Mucosa of descending colon (tissue), 3 donors: ENCODE results near the gene MIR17HG. TPM values are rescaled to one million over a fixed set of nuclear protein-coding genes. Genes with fewer than 3 reads are reported as not detected.

Source experiments
- ATAC-seq: fragments of 200-7000 bp; cut with Tn5 transposase; one replicate; pipeline ENCODE4 v1.9.1; 2020; ENCODE audit warnings: mild to moderate bottlenecking, moderate library complexity
- DNase-seq, 3 donors: peaks; one replicate each; pipeline ENCODE4 v3.0.0-alpha.2; 2020
- H3K36me3 ChIP-seq: fragments of 200-600 bp; one replicate; pipeline ENCODE4 v1.8.0; 2021; ENCODE audit warnings: low read depth, mild to moderate bottlenecking
- H3K4me1 ChIP-seq: fragments of 200-600 bp; one replicate; pipeline ENCODE4 v1.8.0; 2021; ENCODE audit warnings: low read depth, mild to moderate bottlenecking
- H3K4me3 ChIP-seq: fragments of 200-600 bp; one replicate; pipeline ENCODE4 v1.8.0; 2021; ENCODE audit warnings: mild to moderate bottlenecking
- H3K9me3 ChIP-seq: fragments of 200-600 bp; one replicate; pipeline ENCODE4 v1.8.0; 2021; ENCODE audit warnings: mild to moderate bottlenecking
- intact Hi-C, 2 donors: fragments of 100-400 bp; cut with DNase I in 1 of 2; cut with micrococcal nuclease in 1 of 2; formaldehyde crosslinking; loops; one replicate each; pipeline versions ENCODE4 v1.11.0 to v1.11.1; 2022; cut with DNase I, micrococcal nuclease
- total RNA-seq, 3 donors: library from RNA; stranded (reverse); fragmentation: NEBNext Ultra II Directional in 2 of 3; extraction: Animal tissue kit (Norgen Biotek cat#: 25700) in 2 of 3; gene quantifications; one replicate each; pipeline versions ENCODE4 v1.2.1 to v1.2.4, GENCODE V29; 2021 to 2023
- TF ChIP-seq, protein P1 (sequence below): fragments of 200-600 bp; IDR thresholded peaks from one replicate; pipeline ENCODE4 v1.8.0; 2022; ENCODE audit warnings: antibody characterized with exemption, mild to moderate bottlenecking
- donor health status: DM: no; HTN: no; CAD: no; lungs with moderate emphysema.
- donor health status: DM: no; HTN: no; CAD: no.
- donor health status: DM: no; HTN: yes; CAD: no.

Gene MIR17HG
- total RNA-seq, 3 donors from 2014 or later, result 4.1 to 6.1 (median 5.3) TPM

DNA sequence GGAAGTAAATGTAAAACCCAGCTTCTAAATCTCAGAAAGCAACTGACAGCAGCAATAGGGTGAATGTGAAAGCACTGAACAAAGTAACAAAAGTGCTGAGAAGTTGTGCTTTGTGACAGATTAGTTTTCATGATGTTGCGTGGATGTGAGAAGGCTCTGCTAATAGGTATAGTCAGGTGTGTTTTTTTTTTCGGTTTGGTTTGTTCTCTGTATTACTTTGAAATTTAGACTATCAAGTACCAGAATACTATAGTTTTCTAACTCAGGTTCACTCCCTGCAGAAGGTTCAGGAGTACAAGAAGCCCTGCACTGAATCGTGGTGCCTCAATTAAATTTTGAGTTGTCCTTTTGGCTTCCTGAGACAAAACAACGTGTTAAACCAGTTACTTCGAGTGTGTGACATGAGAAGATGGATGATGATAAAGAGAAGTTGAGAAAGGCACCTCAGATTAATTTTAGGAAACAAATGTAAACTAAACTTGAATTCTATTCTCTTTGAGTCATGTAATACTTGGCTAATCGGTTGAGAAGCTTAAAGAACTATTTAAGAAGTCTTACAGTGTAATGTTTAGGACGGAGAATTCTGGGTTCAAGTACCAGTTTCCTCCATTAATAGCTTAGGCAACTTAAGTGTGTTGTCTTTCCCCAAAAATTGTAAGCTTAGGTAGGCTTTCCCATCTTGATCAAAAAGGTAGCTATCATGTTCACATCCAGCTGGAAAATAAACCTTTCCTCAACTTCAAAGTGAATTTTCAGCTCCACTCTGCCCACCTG is 10.3 kb downstream of the MIR17HG start:
- no peak for DNase-seq

GRCh38 chr13:91358387-91358782 is 10.9 kb downstream of the MIR17HG start:
- peak; percentile 48 for ATAC-seq
- TF ChIP-seq, protein P1, sequence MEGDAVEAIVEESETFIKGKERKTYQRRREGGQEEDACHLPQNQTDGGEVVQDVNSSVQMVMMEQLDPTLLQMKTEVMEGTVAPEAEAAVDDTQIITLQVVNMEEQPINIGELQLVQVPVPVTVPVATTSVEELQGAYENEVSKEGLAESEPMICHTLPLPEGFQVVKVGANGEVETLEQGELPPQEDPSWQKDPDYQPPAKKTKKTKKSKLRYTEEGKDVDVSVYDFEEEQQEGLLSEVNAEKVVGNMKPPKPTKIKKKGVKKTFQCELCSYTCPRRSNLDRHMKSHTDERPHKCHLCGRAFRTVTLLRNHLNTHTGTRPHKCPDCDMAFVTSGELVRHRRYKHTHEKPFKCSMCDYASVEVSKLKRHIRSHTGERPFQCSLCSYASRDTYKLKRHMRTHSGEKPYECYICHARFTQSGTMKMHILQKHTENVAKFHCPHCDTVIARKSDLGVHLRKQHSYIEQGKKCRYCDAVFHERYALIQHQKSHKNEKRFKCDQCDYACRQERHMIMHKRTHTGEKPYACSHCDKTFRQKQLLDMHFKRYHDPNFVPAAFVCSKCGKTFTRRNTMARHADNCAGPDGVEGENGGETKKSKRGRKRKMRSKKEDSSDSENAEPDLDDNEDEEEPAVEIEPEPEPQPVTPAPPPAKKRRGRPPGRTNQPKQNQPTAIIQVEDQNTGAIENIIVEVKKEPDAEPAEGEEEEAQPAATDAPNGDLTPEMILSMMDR, result no peak
- intact Hi-C loops, result no loop called here

More for the DNA sequence above, 10.3 kb downstream of the MIR17HG start:
- Histone ChIP-seq H3K4me1 (no peaks in the 10 kb centered on the region), H3K36me3 (no peaks in the 10 kb centered on the region), H3K4me3 (no peak overlapping the region), H3K9me3 (no peaks in the 10 kb centered on the region)
- intact Hi-C loops, result no loop called here
- TF ChIP-seq, protein P1, result no peak
- no peak for ATAC-seq

GRCh38 chr13:91359111-91359510 is 11.6 kb downstream of the MIR17HG start:
- ATAC-seq (no peak), DNase-seq (no peak)
- intact Hi-C loops, result no loop called here
- no peak overlapping the region for H3K4me3 ChIP-seq
- no peaks in the 10 kb centered on the region for H3K36me3 ChIP-seq
- H3K9me3 ChIP-seq, result no peaks in the 10 kb centered on the region
- TF ChIP-seq, protein P1, result no peak
- H3K4me1 ChIP-seq, result no peaks in the 10 kb centered on the region

More at GRCh38 chr13:91358387-91358782, 10.9 kb downstream of the MIR17HG start:
- no peak for DNase-seq
- Histone ChIP-seq H3K4me3 (no peak overlapping the region), H3K4me1 (no peaks in the 10 kb centered on the region), H3K9me3 (no peaks in the 10 kb centered on the region), H3K36me3 (no peaks in the 10 kb centered on the region)

DNA sequence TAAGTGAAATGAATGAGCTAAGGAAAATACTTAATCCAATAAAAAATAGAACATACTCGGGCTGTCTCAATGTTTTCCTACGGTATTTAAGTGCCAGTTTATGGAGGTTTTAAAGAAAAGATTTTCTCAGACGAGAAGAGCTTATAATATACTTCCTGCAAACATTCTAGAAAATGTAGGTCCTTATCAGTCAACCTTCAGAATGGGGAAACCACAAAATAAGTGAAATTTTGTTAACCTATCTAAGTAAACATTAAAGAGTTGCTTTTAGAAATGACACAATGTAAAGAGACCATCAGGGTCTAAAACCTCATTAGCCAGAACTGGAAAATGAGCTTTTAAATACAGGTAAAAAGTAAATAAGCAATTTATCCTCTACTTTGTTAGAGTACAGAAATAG is 12.1 kb downstream of the MIR17HG start:
- no peak overlapping the region for H3K4me3 ChIP-seq
- DNase-seq, result no peak
- H3K4me1 ChIP-seq, result no peaks in the 10 kb centered on the region
- H3K9me3 ChIP-seq, result no peaks in the 10 kb centered on the region
- TF ChIP-seq, protein P1, result no peak
- no peaks in the 10 kb centered on the region for H3K36me3 ChIP-seq
- intact Hi-C loops, result no loop called here
- no peak for ATAC-seq

GRCh38 chr13:91360246-91360751 is 12.8 kb downstream of the MIR17HG start:
- TF ChIP-seq, protein P1, result no peak
- intact Hi-C loops, result no loop called here
- Histone ChIP-seq H3K4me1 (no peaks in the 10 kb centered on the region), H3K4me3 (no peak overlapping the region), H3K36me3 (no peaks in the 10 kb centered on the region), H3K9me3 (no peaks in the 10 kb centered on the region)
- ATAC-seq (no peak), DNase-seq (no peak)
